Hematopoietic multipotent progenitor cell treated with erythropoietin and hydrocortisone succinate and interleukin-3 and kit ligand, for 15 days (in vitro differentiated cells): ENCODE measurements around the gene CBARP.

Experiments used
- DNase-seq: peaks from one replicate; pipeline ENCODE4 v3.0.0-alpha.2; 2015; ENCODE audit warnings: low spot score

The CBARP gene, protein sequence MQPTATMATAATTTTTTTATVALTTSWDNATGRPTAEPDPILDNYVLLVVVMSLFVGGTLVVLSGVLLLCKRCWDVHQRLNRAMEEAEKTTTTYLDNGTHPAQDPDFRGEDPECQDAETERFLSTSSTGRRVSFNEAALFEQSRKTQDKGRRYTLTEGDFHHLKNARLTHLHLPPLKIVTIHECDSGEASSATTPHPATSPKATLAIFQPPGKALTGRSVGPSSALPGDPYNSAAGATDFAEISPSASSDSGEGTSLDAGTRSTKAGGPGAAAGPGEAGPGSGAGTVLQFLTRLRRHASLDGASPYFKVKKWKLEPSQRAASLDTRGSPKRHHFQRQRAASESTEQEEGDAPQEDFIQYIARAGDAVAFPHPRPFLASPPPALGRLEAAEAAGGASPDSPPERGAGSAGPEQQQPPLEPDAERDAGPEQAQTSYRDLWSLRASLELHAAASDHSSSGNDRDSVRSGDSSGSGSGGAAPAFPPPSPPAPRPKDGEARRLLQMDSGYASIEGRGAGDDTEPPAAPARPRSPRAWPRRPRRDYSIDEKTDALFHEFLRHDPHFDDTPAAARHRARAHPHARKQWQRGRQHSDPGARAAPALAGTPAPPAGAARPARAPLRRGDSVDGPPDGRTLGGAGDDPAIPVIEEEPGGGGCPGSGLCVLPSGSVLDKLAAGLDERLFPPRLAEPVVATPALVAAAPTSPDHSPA

DNA sequence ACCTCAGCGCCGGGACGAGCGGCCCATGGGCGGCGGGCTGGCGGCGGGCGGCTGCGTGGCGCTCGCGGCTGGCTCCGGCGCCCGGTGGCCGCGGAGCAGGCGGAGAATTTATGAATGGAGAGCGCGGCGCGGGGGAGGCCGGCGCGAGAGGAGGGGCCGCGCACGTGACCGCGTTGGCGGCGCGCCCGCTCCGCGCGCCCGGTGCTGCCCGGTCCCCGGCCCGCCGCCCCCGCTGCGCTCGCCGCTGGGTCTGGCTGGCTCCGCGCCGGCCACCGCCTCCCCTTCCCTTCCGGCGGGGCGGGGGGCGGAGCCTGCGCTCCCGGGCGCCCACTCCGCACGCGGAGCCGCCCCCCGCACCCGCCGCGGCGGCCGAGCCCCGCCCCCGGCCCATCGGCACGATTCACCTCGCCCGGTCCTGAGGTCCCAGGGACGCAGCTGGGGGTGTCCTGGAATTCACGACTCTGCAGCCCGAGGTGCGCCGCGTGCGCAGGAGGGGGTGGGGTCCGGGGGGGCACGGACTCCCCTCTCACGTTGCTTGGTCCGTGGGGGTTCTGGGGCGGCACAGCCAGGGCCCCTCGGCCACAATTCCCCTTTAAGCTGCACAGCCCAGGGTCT, at the start of gene CBARP:
TSS of gene CBARP (minus strand) at position 252 of the 615 bp plus-strand sequence. CDS start 1,905 bp downstream, outside the sequence.
- peak; percentile 20 for DNase-seq

DNA sequence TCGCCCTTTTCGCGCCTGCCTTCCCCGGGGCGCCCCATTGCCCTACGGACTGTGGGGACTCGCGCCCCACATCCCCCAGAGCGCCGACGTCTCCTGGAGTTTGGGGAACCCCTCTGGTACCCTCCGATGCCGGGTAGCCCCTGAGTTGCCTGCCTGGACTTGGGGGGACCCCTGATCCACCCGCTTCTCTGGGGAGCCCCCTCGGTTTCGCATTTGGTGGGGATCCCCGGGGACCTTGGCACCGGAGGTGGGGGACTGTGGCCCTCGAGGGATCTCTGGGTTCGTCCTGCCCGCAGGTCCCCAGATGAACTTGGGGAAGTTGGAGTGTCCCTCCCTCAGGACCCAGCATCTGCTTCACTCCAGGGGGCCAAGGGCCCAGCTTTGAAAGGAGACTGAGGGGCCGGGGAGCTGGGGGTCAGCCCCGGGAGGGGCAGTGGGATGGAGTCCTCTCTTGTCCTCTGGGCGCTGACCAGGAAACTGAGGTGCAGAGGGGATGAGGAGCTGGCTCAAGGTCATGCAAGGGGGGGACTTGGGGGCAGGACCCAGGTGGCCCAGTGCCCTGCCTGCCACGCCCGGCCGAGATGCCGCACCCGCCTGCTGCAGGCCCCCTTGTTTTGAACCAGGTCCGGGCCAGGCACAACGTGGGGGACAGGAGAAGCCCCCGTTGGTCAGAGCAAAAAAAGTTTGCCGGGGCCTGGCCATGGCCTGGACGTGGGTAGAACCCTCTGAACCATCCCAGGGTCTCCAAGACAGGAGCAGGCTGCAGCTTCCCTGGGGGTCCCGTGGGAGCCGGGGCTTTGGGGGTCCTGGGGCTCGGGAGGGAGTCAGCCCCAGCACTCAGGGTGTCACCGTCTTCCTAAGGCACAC, 48.9 kb upstream of the CBARP start:
- no peak for DNase-seq

- no peak for DNase-seq
Measured at GRCh38 chr19:1285737-1286360, 48.0 kb upstream of the CBARP start, which contains the start of gene EFNA2. EFNA2 (plus strand) TSS chr19:1285873; CDS start chr19:1286169, 296 bp downstream.

DNA sequence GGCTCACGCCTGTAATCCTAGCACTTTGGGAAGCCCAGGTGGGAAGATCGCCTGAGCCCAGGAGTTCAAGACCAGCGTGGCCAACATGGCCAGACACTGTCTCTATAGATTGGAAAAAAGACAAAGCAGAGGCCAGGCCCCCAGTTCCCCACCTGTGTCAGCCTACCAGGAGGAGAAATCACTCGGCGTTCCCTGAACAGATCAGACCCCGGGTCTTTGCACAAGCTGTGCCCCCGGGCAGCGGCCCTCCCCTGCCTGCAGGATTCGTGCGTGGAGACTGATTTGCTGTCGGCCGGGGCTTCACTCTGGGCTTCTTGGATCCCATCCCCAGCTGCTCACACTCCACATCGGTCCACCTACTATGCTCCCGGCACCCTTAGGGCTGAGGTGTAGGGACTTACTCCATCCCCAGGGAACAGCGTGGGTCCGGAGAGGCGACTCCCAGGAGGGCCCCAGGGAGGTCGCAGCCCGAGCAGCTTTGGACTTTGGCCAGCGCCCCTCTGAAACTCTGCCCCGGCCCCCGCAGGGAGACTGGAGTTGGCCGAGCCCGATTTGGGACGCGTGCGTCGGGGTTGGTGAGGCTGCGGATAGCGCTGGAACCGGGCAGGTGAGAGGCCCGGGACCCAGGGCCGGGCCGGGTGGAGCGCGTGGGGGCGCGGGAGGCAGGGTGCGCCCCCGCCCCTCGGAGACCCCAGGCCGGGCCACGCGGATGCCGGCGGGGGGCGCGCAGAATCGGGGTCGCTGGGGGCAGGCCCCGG, 47.4 kb upstream of the CBARP start:
- no peak for DNase-seq

- no peak for DNase-seq
Measured at GRCh38 chr19:1284293-1284978, 46.6 kb upstream of the CBARP start.

- no peak for DNase-seq
Measured at GRCh38 chr19:1283917-1284292, 46.1 kb upstream of the CBARP start.

DNA sequence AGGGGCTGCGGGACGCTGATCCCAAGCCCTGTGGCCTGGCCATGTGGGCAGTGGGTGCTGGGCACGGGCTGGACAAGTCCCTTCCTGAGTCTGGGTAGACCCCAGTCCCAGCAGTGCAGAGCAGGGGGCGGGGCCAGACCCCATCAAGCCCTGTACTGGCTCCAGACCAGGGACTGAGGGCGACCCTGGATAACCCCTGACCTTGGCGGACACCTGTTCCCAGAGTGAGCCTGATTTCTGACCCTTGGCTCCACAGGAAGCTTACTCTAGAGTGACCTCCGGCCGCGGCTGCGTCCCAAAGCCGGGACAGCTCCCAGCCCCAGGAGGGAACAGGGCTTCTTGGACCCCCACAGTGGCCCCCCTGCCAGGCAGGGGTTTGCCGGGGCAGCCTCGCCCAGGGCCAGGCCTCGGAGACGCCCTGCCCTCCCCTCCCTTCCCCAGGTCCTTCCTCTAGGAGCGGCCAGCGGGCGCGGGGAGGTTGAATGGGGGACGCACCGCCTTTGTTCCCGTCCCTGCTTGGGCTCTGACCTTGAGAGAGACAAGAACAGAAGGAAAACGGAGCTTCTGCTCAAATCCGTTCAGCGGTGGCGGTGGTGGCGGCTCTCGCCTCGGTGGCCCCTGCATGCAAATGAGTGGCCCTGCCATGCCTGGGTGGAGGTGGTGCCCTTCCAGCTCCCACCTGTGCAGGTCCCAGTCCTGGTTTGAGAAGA, 45.6 kb upstream of the CBARP start:
- DNase-seq, result no peak

- DNase-seq, result no peak
Measured at GRCh38 chr19:1282588-1283206, 44.9 kb upstream of the CBARP start.

DNA sequence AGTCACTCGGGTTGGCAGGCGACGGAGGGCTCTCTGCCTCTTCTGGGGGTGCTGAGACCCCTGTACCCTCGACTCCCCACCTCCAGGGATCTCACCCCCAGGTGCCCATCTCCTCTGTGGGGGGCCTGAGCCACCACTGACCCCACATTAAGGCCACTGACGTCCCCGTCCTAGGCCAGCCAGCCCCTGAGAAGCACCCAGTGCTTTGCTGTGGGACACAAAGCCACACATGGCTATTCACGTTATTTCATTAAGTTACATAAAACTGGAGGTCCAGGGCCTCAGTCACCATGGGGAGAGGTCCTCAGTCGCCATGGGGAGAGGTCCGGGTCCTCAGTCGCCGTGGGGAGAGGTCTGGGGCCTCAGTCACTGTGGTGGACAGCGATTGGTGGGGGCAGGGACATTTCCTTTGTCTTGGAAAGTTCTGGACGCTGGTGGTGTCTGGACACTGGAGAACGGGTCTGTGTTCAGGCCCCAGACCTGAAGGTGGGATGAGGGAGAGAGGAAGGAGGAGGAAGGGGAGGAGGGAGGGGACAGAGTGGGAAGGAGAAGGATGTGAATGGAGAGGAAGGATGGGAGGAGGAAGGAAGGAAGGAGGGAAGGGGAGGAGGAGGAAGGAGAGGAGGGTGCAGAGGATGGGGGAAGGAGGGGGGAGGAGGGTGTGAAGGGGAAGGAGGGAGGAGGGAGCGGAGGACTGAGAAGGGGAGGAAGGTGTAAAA, 43.9 kb upstream of the CBARP start:
- DNase-seq, result no peak

GRCh38 chr19:1280636-1281568, 43.1 kb upstream of the CBARP start:
- DNase-seq, result no peak

DNA sequence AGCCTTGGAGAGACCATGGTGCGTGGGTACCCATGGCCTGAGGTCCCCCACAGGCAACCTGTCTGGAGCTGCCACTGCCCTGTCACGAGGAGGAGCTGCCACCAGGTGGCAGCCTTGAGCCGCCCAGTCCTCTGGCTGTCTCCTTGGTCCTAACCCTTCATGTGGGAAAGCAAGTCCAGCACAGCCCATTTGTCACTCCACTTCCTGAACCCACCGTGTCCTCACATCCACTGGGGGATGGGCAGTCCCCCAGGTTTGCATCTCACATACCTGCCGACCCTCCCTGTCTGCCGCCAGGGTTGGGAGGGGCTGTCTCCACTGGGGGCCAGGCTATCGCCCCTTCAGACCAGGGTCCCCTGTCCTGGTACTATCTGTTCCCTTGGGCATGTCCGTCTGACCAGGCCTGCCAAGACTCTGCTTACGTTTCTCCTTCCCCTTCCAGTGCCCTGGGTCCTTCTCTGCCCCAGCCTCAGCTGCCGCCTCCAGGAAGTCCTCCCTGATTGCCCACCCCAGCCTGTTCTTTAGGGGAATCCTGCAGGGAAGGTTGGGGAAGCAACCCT, 42.1 kb upstream of the CBARP start:
- peak; percentile 85 for DNase-seq

DNA sequence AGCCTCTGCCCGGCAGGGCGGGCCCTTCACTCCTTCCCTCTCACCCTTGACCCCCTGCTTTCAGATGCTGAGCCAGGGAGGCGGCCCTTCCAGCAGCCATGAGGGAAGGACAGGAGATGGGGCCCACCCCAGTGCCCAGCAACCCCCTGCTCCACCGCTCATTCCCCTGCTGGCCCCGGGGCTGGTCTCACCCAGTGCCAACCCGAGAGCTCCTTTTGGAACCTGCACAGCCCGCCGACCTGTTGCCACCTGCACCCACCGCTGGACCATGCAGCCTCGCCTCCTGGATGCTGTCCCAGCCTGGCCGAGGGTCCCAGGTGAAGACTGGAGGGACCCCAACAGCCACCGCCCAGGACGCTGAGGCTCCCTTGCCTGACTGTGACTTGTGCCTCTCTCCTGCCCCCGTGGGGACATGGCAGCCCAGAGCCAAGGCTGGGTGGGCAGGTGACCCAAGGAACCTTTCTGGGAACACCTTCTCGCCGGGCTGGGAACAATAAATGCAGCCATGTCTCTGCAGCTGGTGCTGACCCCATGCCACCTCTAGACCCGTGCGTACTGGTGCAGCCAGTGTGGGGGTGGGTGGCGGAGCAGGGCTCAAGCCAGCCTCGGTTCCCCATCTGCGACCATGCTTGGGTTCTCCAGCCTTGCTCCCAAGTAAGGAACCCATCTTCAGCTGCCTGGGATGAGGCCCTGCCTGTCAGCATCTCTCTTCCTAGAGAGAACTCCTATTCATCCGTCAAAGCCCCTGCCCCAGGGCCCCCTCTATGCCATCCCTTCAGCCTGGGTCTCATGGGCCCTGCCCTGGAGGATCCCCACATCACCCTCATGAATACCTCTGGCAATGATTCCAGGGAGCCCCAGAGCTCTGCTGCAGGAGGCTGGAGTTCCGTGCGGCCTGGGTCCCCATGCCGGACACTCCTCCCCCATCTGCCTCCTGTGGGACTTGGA, 41.2 kb upstream of the CBARP start:
- DNase-seq, result no peak

- DNase-seq, result no peak
Measured at GRCh38 chr19:1278074-1278473, 40.3 kb upstream of the CBARP start.

- DNase-seq, result no peak
Measured at GRCh38 chr19:1277061-1277460, 39.3 kb upstream of the CBARP start.

GRCh38 chr19:1276628-1277022, 38.8 kb upstream of the CBARP start:
- DNase-seq, result no peak
